ENCODE data around the gene KTN1.
A peak's percentile ranks its signal among the peaks of the same experiment; 100 is the strongest.

KTN1 gene

DNA sequence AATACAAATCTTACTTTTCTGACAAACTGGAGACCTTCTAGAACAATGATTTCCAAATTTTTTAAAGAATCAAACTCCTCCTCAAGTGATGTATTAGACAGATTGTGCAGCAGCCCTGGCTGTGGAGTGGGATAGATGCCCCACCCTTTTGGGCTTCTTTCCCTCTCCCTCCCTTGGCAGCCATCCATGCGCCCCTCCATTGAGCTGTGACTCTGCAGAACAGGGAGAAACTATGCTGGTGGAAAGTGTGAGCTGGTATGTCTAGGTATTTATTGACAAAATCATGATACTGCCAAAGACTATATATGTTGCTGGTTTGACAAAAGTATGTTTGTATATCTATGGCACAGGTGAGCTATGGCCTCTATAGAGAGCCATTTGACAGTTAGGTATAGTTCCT lies 138.5 kb downstream of the KTN1 start:
- DNase-seq, result no peak

DNA sequence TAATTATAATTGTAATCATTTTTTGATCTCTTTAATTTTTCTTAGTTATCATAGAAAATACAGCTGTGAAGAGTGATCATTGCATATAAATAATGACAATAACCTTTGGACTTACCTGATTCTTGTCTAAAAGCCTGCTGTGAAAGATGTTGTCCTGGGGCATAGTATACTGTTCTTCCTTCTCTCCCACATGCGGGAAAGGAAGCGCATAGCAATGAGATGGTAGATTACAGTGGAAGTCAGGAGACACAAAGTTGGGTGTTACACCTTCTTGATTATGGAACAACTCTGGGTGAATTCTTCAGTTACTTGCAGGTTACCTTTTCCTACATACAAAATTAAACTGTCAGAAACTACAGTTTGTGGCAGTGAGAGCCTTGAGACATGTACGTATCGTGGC lies 140.8 kb downstream of the KTN1 start:
- no peak for DNase-seq

DNA sequence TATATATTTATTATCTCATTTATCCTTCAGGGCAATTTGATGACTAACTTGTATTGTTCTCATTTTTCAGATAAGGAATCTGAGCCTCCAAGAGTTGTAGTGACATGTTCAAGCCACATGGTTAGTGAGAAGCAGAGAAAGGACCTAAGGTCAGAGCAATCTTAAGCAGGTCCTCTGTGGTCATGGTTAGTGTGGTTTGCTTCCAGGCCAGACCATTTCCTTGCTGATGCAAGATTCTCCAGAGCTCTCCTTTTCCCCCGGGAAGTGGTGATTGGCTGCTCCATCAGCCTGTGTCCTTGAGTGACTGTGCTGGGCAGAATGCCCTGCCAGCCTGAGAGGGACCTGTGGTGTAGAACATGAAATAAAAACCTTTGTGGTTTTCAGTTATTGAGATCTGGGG lies 141.3 kb downstream of the KTN1 start:
- peak; percentile 78 for DNase-seq

DNA sequence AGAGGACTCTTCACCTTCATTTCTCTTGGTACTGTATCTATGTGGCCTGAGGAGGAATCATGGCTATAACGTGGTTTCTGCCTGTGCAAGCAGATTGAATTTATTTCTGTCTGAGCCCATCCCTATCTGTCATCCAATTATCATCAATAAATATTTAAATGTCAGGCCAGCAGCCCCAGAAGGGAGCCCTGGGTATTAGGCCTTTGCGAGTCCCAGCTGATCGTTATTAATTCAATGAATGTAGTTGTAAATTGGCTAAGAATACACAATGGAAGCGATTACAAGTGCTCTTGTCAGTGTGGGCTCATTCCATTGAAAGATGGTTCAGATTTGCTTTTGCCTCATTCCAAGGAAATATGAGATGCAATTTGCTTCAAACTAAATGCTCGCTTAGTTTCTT lies 142.0 kb downstream of the KTN1 start:
- no peak for DNase-seq

DNA sequence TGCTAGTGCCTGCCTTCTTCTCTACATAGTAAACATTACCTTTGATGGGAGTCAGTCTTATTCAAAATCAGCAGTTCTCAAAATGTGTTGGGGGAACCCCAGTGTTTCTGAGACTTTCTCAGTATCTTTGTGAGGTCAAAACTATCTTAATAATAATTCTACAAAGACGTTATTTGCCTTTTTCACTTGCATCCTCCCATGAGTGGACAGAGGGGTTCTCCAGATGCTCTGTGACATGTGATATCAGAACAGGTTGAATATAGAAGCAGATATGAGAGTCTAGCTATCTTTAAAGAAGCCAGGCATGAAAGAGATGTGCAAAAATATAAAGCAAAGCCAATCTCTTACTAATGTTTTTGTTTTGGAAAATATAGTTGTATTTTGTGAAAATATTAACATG lies 144.7 kb downstream of the KTN1 start:
- DNase-seq, result no peak

DNA sequence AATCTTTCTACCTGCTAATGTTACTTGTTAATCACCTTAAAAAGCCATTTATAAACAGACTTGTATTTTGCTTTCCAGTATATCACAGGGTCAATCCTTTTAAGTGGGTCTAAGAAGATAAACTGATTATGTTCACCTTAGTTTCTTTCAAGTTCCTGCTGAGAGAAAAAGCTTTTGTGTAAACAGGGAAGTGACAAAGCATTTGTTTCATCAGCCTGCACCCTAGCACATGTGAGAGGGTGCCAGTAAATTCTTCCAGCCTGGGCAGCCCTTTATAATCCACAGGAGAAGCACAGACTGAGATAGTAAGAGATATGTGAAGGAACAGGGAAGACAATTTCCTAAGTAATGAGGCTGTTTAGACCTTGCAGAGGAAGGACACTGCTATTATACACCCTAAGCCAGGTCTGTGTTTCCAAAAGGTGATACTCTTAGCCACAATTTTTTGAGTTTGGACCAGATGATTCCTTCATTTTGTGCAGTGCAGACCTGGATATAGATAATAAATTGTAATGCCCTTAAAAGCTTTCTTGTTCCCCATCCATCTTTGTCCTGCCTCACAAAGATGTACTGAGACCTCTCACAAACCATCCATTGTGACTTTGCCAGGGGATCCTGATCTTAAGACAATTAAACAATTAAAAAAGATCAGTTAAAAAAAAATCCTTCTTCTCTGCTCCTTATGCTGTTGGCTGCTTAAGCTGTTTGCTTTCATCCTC lies 150.7 kb downstream of the KTN1 start:
- no peak for DNase-seq

DNA sequence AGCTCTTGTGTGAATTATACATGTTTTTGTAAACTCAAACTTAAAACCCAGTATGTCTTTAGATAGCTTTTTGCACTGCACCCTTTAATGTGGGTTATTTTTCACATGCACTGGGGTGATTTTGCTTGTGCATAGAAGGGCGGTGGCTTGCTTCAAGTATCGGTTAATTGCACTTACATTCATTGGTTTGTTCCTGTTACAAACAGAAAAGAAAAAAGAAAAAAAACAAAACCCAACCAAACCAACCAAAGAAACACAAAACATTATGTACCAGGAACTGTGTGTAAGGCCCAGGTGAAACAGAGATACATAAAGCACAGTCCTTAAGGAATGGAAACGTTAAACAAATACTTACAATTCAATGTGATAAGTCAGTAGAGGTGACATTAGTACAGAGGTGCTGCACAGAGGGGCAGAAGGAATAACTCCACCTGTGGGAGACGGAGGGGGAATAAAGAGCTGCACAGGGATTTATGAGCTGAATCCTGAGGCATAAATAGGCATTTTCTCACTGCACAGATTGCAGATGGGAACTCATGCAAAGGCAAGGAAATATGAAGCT lies 151.4 kb downstream of the KTN1 start:
- no peak for DNase-seq

DNA sequence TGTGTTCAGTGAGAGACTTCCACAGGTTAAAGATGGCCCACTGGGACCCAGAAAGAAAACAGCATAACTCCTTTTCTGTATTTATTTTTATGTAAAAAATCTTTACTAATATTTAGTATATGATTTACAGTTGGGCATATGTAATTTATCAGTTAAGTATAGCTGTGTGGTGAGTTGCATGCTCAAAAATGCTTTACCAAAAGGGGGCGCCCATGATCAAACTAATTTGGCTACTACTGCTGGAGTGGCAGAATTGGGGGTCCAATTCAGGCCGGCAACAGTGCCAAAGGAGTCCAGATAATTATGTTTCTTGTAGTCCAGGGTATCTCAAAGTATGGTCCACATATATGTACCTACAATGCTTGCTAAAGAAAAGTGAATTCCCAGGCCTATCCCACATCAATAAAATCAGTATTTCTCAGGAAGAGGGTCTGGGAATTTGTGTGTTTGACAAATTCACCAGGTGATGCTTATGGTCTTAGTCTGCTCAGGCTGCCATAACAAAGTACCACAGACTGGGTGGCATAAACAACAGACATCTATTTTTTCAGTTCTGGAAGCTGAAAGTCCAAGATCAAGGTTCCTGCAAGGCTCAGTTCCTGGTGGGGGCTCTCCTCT lies 152.0 kb downstream of the KTN1 start:
- DNase-seq, result peak; percentile 23

DNA sequence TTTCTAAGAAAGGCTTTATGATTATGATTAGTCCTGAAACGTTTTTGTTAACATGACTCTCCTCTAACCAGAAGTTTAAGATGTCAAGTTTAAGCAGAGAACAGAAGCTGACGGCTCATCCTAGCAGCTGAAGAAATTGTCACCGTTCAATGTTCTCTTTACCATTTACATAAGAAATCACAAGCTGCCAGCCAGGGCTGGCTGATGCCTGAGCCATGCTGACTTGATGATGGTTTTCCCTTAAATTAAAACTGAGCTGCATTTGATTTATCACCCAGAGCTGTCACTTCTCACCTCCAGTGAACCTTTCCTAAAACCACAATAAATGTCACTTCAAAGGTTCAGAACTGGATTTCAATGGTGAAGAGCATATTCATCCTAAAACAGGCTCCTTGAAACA lies 153.6 kb downstream of the KTN1 start:
- no peak for DNase-seq

All from fibroblast of skin of right quadriceps (primary cell).